IPS-NIHi7 (cell line): Measurements from ENCODE around the gene UBL4B.
"Not testable (repeated sequence)": the region's sequence is repeated elsewhere in the genome, so short reads cannot be mapped to it uniquely, and the experiment has no call there.

Source experiments
- DNase-seq: peaks from one replicate; pipeline ENCODE4 v3.0.0; 2012; ENCODE audit warnings: mixed read lengths; ENCODE audit errors: extremely low spot score

Gene UBL4B

GRCh38 chr1:110112143-110112542, at the start of gene UBL4B:
UBL4B (plus strand) TSS chr1:110112443; CDS start chr1:110112535, 92 bp downstream.
- no peak for DNase-seq

GRCh38 chr1:110062612-110063011, 49.6 kb upstream of the UBL4B start:
- DNase-seq, result no peak

- no peak for DNase-seq
Observed at GRCh38 chr1:110063781-110064180, 48.5 kb upstream of the UBL4B start.

- DNase-seq, result no peak
Observed at GRCh38 chr1:110064576-110065337, 47.5 kb upstream of the UBL4B start.

GRCh38 chr1:110065841-110066240, 46.4 kb upstream of the UBL4B start:
- no peak for DNase-seq

- DNase-seq, result peak; percentile 32
Observed at GRCh38 chr1:110067479-110067892, 44.8 kb upstream of the UBL4B start.

- peak; percentile 65 for DNase-seq
Observed at GRCh38 chr1:110067893-110068645, 44.2 kb upstream of the UBL4B start.

- DNase-seq, result peak; percentile 46
Observed at GRCh38 chr1:110068646-110069403, 43.4 kb upstream of the UBL4B start.

- DNase-seq, result peak; percentile 29
Observed at GRCh38 chr1:110069404-110070281, 42.6 kb upstream of the UBL4B start.

- DNase-seq, result no peak
Observed at GRCh38 chr1:110070282-110070669, 42.0 kb upstream of the UBL4B start.

GRCh38 chr1:110070671-110071242, 41.5 kb upstream of the UBL4B start, which contains the start of gene ALX3:
ALX3 (minus strand) TSS chr1:110070672; CDS start chr1:110070612, 60 bp downstream.
- DNase-seq, result peak; percentile 61

GRCh38 chr1:110074166-110074565, 38.1 kb upstream of the UBL4B start:
- no peak for DNase-seq

GRCh38 chr1:110076789-110077500, 35.3 kb upstream of the UBL4B start:
- no peak for DNase-seq

- DNase-seq, result not testable (repeated sequence)
Observed at GRCh38 chr1:110079995-110080394, 32.2 kb upstream of the UBL4B start.

- DNase-seq, result no peak
Observed at GRCh38 chr1:110081061-110081460, 31.2 kb upstream of the UBL4B start.

- DNase-seq, result no peak
Observed at GRCh38 chr1:110082477-110082876, 29.8 kb upstream of the UBL4B start.

GRCh38 chr1:110083061-110083865, 29.0 kb upstream of the UBL4B start:
- DNase-seq, result no peak

GRCh38 chr1:110083866-110084226, 28.4 kb upstream of the UBL4B start:
- DNase-seq, result no peak
